ENCODE results near the gene SYT2. TPM values are rescaled to one million over a fixed set of nuclear protein-coding genes. Genes with fewer than 3 reads are reported as not detected.

Gene SYT2
- total and polyA plus RNA-seq, 9 of the 15 experiments (the other 6 are each of a cell fraction or from before 2014, with no cell fraction given): not detected

GRCh38 chr1:202701200-202701599 lies 9.1 kb downstream of the SYT2 start:
- Histone ChIP-seq H3K9me1 (ENCODE audit: control insufficient read depth, insufficient read depth, low read length) (no peaks in the 10 kb centered on the region), H3K9ac (ENCODE audit: insufficient read depth in 1 of 2, low read depth in 2 of 2, low read length in 2 of 2) (no peak overlapping the region), H4K20me1 (replicated peaks; ENCODE audit: control insufficient read depth, insufficient read depth, low read length) (peaks cover 5% of the 10 kb centered on the region), H3K27me3 (ENCODE audit: control insufficient read depth in 2 of 2, insufficient read depth in 2 of 2, low read length in 2 of 2) (peaks cover 28 to 72% of the 10 kb centered on the region in 2 experiments), H3K4me2 (ENCODE audit: insufficient read depth, low read length) (no peak overlapping the region), H3K4me3 (no peak overlapping the region), H3K79me2 (ENCODE audit: control insufficient read depth, insufficient read depth, low read length) (no peaks in the 10 kb centered on the region), H3K9me3 (replicated peaks; ENCODE audit: control insufficient read depth, insufficient read depth, low read depth, low read length) (no peaks in the 10 kb centered on the region), H2AFZ (ENCODE audit: low read depth, low read length) (no peak overlapping the region), H3K27ac (ENCODE audit: extremely low read depth, low read depth, low read length) (no peak overlapping the region), H3K36me3 (ENCODE audit: control insufficient read depth, insufficient read depth, low read length) (no peaks in the 10 kb centered on the region), H3K4me1 (replicated peaks in 1 of 2; ENCODE audit: control insufficient read depth in 2 of 2, insufficient read depth in 2 of 2, low read length in 2 of 2) (no peaks in the 10 kb centered on the region)
- in situ Hi-C loops (cut with MboI) (loop anchor here (25.0 kb wide), 1 partner anchor 214 kb away; no protein-coding TSS in a partner anchor), intact Hi-C loops (cut with micrococcal nuclease) (no loop called here)
- POLR2A ChIA-PET: interaction anchor here (1.2 to 2.1 kb wide), 2 partner anchors 8 to 13 kb away, joined by 4 to 5 read pairs; no protein-coding TSS in a partner anchor
- CTCF ChIA-PET (ENCODE audit: low intra/inter-chr PET ratio): interaction anchor here (1.2 kb wide), 1 partner anchor 19 kb away, joined by 6 read pairs; no protein-coding TSS in a partner anchor
- BruUV-seq (replicated peaks): no TSS peak
- 0% methylated on average over 3 of the region's 3 CpGs for WGBS (ENCODE audit: insufficient coverage, low coverage, missing lambda C conversion rate)
- FAIRE-seq (no peak), ATAC-seq (no peak), DNase-seq (ENCODE audit: extremely low read depth in 1 of 4, low spot score in 3 of 4) (no peak)
- TF ChIP-seq TAF9B (IDR thresholded peaks at IDR 0.05; ENCODE audit: partially characterized antibody) (no peak), TAL1 (IDR thresholded peaks at IDR 0.05) (no peak), MBD2 (IDR thresholded peaks at IDR 0.05; ENCODE audit: borderline replicate concordance, low read depth) (no peak), CEBPB (tag; IDR thresholded peaks at IDR 0.05) (peak; percentile 55), CEBPG (CRISPR knock-in tag; IDR thresholded peaks at IDR 0.05) (no peak), CEBPG (tag; conservative IDR thresholded peaks at IDR 0.05 in 1 of 2, IDR thresholded peaks at IDR 0.05 in 1 of 2) (peak in 1 of 2 experiments; percentile 27; a peak in 1 of 4 replicates), HNRNPUL1 (IDR thresholded peaks at IDR 0.05; ENCODE audit: low read length) (no peak)
- TF ChIP-seq, protein P1, sequence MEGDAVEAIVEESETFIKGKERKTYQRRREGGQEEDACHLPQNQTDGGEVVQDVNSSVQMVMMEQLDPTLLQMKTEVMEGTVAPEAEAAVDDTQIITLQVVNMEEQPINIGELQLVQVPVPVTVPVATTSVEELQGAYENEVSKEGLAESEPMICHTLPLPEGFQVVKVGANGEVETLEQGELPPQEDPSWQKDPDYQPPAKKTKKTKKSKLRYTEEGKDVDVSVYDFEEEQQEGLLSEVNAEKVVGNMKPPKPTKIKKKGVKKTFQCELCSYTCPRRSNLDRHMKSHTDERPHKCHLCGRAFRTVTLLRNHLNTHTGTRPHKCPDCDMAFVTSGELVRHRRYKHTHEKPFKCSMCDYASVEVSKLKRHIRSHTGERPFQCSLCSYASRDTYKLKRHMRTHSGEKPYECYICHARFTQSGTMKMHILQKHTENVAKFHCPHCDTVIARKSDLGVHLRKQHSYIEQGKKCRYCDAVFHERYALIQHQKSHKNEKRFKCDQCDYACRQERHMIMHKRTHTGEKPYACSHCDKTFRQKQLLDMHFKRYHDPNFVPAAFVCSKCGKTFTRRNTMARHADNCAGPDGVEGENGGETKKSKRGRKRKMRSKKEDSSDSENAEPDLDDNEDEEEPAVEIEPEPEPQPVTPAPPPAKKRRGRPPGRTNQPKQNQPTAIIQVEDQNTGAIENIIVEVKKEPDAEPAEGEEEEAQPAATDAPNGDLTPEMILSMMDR (IDR thresholded peaks at IDR 0.05 in 2 of 3, conservative IDR thresholded peaks at IDR 0.05 in 1 of 3; ENCODE audit: insufficient read depth in 2 of 3, low read depth in 1 of 3, low read length in 3 of 3): no peak
